AG04450 (cell line): ENCODE data around the gene GAS6. TPM values are rescaled to one million over a fixed set of nuclear protein-coding genes. Genes with fewer than 3 reads are reported as not detected.

Experiments
- CTCF ChIA-PET: fragments of 300-600, 350-600 bp; formaldehyde crosslinking; extraction: SDS; loops from one replicate; lab custom pipeline; 2022; ENCODE audit warnings: antibody characterized with exemption, inconsistent platforms; lab: Charles Lee
- POLR2A ChIA-PET: fragments of 350-600 bp; formaldehyde crosslinking; extraction: SDS; loops from one replicate; lab custom pipeline; 2021; ENCODE audit warnings: antibody characterized with exemption, inconsistent platforms; lab: Yijun Ruan, JAX
- DNase-seq: peaks from one replicate; pipeline ENCODE4 v3.0.0-alpha.2; 2011; ENCODE audit warnings: low read depth, low spot score
- H3K27ac ChIP-seq: one replicate; pipeline ENCODE4 v1.5.1; 2012; ENCODE audit warnings: low read depth, low read length, control low read depth
- H3K27me3 ChIP-seq: one replicate; pipeline ENCODE4 v1.6.0; 2012; ENCODE audit warnings: low read length; ENCODE audit not compliant: control insufficient read depth, insufficient read depth
- H3K4me3 ChIP-seq: 2 replicates; pipeline ENCODE4 v1.5.1; 2011; ENCODE audit warnings: mild to moderate bottlenecking, low read depth, low read length, control low read depth
- H3K9me3 ChIP-seq: 2 replicates; pipeline ENCODE4 v1.5.1; 2012; ENCODE audit warnings: low read length; ENCODE audit not compliant: control insufficient read depth, insufficient read depth
- CTCF ChIP-seq: IDR thresholded peaks from 2 replicates; pipeline ENCODE4 v1.5.1; 2011; ENCODE audit warnings: low read depth, low read length, control low read depth, inconsistent platforms
- polyA plus RNA-seq: library from polyadenylated mRNA; depleted of rRNA; stranded (reverse); fragments of >200 nt; gene quantifications from 2 replicates; pipeline ENCODE4 v1.2.3, GENCODE V29; 2011

GAS6 gene
- polyA plus RNA-seq, 1 experiment, result 356 TPM

GRCh38 chr13:113783200-113783881 lies 80.5 kb downstream of the GAS6 start:
- no peak for TF ChIP-seq CTCF
- POLR2A ChIA-PET, result interaction anchor here (0.7 kb wide), 1 partner anchor 57 kb away, joined by 5 read pairs; no protein-coding TSS in a partner anchor
- H3K9me3 ChIP-seq, result peaks cover 8% of the 10 kb centered on the region
- CTCF ChIA-PET, result no interaction called here
- no peak overlapping the region for H3K4me3 ChIP-seq
- no peak overlapping the region for H3K27ac ChIP-seq
- DNase-seq, result no peak
- H3K27me3 ChIP-seq, result peaks cover 4% of the 10 kb centered on the region

- no peak for TF ChIP-seq CTCF
- Histone ChIP-seq H3K27ac (no peak overlapping the region), H3K27me3 (peaks cover 7% of the 10 kb centered on the region), H3K4me3 (no peak overlapping the region), H3K9me3 (peaks cover 12% of the 10 kb centered on the region)
- ChIA-PET CTCF (interaction anchor here (0.5 kb wide), 1 partner anchor 243 kb away, joined by 3 read pairs; no protein-coding TSS in a partner anchor), POLR2A (interaction anchor here (0.7 kb wide), 1 partner anchor 56 kb away, joined by 5 read pairs; no protein-coding TSS in a partner anchor)
- DNase-seq, result no peak
Measured at GRCh38 chr13:113782472-113782871, 81.4 kb downstream of the GAS6 start.

GRCh38 chr13:113781571-113781970 lies 82.3 kb downstream of the GAS6 start:
- no peak for TF ChIP-seq CTCF
- Histone ChIP-seq H3K27ac (no peak overlapping the region), H3K4me3 (no peak overlapping the region), H3K27me3 (peaks cover 7% of the 10 kb centered on the region), H3K9me3 (peaks cover 13% of the 10 kb centered on the region)
- CTCF ChIA-PET, result no interaction called here
- no peak for DNase-seq
- POLR2A ChIA-PET, result no interaction called here

- CTCF ChIA-PET, result no interaction called here
Measured at GRCh38 chr13:113777311-113778260, 86.3 kb downstream of the GAS6 start.

More at GRCh38 chr13:113777311-113778260, 86.3 kb downstream of the GAS6 start:
- no peak overlapping the region for H3K27ac ChIP-seq
- H3K27me3 ChIP-seq, result peaks cover 9% of the 10 kb centered on the region
- no peak overlapping the region for H3K4me3 ChIP-seq
- DNase-seq, result no peak
- POLR2A ChIA-PET, result interaction anchor here (0.5 kb wide), 1 partner anchor 354 kb away, joined by 3 read pairs; no protein-coding TSS in a partner anchor
- H3K9me3 ChIP-seq, result peaks cover 24% of the 10 kb centered on the region; the same call in 1 of the 2 replicates
- no peak for TF ChIP-seq CTCF
